Measurements from ENCODE around the gene NBPF4.
"Not testable (repeated sequence)": the region's sequence is repeated elsewhere in the genome, so short reads cannot be mapped to it uniquely, and the experiment has no call there.

Gene NBPF4, protein sequence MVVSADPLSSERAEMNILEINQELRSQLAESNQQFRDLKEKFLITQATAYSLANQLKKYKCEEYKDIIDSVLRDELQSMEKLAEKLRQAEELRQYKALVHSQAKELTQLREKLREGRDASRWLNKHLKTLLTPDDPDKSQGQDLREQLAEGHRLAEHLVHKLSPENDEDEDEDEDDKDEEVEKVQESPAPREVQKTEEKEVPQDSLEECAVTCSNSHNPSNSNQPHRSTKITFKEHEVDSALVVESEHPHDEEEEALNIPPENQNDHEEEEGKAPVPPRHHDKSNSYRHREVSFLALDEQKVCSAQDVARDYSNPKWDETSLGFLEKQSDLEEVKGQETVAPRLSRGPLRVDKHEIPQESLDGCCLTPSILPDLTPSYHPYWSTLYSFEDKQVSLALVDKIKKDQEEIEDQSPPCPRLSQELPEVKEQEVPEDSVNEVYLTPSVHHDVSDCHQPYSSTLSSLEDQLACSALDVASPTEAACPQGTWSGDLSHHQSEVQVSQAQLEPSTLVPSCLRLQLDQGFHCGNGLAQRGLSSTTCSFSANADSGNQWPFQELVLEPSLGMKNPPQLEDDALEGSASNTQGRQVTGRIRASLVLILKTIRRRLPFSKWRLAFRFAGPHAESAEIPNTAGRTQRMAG

GRCh38 chr1:108243976-108244375 is at the start of gene NBPF4:
NBPF4 (minus strand) TSS chr1:108244076; CDS start chr1:108243761, 315 bp downstream.
- DNase-seq, result not testable (repeated sequence)

GRCh38 chr1:108282528-108283257 is 38.8 kb upstream of the NBPF4 start:
- not testable (repeated sequence) for DNase-seq

- not testable (repeated sequence) for DNase-seq
Observed at GRCh38 chr1:108272485-108273327, 28.8 kb upstream of the NBPF4 start.

- not testable (repeated sequence) for DNase-seq
Observed at GRCh38 chr1:108267097-108267496, 23.2 kb upstream of the NBPF4 start.

DNA sequence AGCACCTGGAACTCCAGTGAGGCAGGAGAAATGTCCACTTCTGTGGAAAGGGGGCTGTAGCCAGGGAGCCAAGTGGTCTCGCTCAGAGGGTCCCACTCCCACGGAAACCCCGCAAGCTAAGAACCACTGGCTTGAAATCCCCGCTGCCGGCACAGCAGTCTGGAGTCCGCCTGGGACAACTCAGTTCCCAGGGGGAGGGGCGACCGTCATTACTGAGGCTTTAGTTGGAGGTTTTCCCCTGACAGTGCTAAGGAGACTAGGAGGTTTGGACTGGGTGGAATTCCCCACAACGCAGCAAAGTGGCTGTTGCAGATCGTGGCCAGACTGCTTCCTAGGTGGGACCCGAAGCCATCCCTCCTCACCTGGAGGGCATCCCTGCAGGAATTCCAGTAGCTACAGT is 18.1 kb upstream of the NBPF4 start:
- not testable (repeated sequence) for DNase-seq

- not testable (repeated sequence) for DNase-seq
Observed at GRCh38 chr1:108261519-108261918, 17.6 kb upstream of the NBPF4 start.

- not testable (repeated sequence) for DNase-seq
Observed at GRCh38 chr1:108260578-108261259, 16.8 kb upstream of the NBPF4 start.

DNA sequence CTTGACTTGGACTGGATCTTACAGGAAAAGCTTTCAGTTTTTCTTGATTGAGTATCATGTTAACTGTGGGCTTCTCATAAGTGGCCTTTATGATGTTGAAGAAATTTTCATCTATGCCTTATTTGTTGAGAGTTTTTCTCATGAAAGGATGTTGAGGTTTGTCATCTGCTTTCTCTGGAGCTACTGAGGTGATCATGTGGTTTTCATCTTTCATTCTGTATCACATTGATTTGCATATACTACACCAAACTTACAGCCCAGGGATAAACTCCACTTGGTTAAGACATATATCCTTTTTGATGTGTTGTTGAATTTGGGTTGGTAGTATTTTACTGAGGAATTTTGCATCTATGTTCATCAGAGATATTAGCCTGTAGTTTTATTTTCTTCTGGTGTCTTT is 11.6 kb upstream of the NBPF4 start:
- DNase-seq, result not testable (repeated sequence)

DNA sequence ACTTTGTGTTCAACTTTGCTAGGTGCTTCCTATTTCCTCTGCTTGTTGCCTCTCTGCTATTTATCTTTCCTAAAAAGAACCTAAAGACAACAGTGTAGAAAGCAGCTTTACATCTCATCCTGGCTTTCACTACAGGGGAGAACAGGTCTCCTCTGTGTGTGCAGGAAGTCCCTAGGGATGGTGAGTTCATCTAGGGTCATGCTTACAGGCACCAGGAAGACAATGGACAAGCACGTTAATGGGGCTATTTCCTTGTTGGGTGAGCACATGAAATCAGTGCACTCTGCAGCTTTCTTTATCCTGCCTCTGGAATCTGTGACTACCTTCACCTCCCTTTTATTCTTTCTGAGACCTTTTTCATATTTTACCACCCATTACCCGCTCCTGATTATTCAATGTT is 4.5 kb downstream of the NBPF4 start:
- not testable (repeated sequence) for DNase-seq

DNA sequence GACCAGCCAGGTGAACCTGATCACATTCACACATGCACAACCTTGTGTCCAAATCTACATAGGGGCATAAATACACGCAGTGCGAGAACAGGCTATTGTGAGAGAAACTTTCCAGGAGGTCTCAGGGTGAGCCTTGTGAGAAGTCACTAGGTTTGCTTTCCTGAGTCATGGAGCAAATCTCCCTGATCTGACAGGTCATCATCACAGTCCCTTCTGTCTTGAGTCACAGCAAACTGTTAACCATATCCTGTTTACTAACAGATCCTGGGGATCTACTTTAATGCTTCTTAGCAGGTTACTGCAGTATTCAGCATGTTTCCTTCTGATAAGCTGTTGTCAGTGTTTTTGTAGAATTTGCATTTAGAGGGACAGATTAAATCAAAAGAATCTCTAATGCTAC is 8.6 kb downstream of the NBPF4 start:
- not testable (repeated sequence) for DNase-seq

GRCh38 chr1:108232183-108232582 is 11.7 kb downstream of the NBPF4 start:
- not testable (repeated sequence) for DNase-seq

DNA sequence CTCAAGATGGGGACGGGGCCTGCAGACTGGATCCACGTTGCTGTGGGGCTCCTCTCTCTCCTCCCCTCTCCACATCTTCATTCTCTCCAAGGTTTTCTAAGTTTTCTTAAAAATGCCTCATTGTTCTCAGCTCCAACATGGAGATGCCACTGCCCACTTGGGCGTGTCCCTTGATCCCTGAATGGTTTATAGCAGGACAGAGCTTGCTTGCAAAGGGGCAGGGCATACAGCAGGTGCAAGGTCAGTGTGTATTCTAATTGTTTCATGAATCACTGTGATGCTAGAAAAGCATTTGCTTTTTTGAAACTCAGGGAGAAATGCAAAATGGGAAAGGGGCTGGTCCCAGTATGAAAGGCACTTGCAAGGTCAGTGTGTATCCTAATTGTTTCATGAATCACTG is 13.9 kb downstream of the NBPF4 start:
- not testable (repeated sequence) for DNase-seq

DNA sequence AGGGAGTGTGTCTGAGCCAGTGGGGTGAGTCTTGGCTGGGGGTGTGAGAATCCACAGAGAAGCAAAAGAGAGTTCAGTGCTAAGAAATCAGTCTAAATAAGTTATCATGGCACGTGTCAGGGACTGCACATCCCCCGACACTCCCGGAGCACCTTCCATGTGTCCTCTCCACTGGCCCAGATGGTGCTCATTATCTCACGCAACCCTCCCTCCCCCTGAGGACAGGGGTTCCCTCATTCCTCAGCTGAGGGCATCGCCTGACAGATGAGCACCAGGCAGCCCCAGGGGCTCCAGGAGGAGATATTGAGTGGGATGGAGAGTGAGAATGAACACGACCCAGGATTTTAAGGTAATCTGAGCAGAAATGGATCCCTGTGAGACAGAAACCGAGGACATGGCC is 16.1 kb downstream of the NBPF4 start:
- not testable (repeated sequence) for DNase-seq

DNA sequence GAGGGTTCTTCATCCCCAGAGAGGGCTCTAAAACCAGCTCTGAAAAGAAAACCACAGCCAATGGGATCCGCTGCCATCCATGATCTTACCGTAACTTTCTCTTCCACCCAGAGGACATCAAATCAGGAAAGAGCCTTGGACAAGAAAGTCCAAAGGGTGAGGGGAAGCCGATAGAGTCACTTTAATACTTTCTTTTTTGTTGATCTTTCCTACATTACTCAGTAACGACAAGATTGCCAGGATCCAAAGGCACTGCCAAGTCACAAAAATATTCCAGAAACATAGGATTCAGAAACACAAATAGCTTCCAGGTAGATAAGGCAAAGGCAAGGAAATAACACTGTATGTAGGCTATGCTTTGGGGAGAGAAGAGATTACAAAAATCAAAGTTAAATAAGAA is 17.0 kb downstream of the NBPF4 start:
- not testable (repeated sequence) for DNase-seq

DNA sequence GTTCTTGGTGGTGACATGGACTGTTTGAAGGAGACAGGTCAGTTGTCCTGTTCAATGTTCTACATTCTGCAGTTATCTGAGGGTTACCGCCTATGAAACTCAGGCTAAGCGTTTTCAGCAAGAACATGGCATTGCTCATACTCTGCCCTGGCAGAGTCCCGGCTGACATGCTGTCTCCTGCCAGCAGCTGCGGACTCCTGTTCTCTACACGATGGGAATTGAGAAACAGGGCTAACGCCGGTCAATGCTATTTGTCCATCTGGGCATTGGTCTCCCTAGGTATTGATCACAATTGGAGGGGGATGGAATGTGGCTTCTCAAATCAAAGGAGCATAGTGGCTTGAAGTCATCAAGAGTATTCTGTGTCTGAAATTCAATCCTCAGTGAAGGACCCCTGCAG is 20.6 kb downstream of the NBPF4 start:
- DNase-seq, result not testable (repeated sequence)

GRCh38 chr1:108217515-108218174 is 26.2 kb downstream of the NBPF4 start:
- DNase-seq, result not testable (repeated sequence)

DNA sequence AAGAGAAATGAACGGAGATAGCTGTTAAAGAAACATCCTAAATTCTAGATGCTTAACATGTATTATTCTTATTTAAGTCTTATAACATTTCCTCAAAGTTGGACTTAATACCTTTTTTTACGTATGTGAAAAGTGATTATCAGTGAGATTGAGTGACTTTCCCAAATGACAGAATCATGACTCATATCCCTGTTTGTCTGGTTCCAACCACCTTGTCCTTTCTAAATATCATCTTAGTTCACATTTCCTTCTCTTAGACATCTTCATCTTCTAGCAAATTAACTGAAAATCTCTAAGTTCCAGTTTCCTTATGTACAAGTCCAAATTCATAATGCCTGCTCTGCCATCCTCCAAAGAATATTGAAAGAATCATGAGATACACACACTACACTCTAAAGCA is 26.9 kb downstream of the NBPF4 start:
- DNase-seq, result not testable (repeated sequence)

GRCh38 chr1:108216028-108216890 is 27.6 kb downstream of the NBPF4 start:
- not testable (repeated sequence) for DNase-seq

GRCh38 chr1:108214641-108215465 is 29.0 kb downstream of the NBPF4 start:
- DNase-seq, result peak; percentile 1
